ENCODE data around the gene OR2T35.
"Not testable (repeated sequence)": the region's sequence is repeated elsewhere in the genome, so short reads cannot be mapped to it uniquely, and the experiment has no call there.

Gene OR2T35

DNA sequence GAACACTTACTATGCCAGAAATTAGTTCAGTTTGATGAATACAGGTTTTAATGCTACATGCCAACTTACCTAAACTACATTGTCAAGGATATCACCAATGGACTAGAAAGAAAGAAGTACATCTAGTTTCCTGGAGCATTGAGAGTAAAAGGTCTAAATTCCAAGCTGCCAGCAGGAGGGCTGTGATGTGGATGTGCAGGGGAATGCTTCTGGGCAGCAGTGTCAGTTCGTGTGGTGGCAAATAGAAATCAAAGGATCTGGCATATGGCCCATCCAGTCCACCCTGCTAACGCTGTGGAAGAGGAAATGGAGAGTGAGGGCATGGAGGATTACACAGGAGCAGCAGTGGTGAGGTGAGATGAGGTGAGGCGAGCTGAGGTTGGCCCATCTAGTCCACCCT lies at the start of gene OR2T35:
TSS of gene OR2T35 (minus strand) at position 101 of the 400 bp plus-strand sequence. CDS start 6,020 bp downstream, outside the sequence.
- DNase-seq: not testable (repeated sequence)

DNA sequence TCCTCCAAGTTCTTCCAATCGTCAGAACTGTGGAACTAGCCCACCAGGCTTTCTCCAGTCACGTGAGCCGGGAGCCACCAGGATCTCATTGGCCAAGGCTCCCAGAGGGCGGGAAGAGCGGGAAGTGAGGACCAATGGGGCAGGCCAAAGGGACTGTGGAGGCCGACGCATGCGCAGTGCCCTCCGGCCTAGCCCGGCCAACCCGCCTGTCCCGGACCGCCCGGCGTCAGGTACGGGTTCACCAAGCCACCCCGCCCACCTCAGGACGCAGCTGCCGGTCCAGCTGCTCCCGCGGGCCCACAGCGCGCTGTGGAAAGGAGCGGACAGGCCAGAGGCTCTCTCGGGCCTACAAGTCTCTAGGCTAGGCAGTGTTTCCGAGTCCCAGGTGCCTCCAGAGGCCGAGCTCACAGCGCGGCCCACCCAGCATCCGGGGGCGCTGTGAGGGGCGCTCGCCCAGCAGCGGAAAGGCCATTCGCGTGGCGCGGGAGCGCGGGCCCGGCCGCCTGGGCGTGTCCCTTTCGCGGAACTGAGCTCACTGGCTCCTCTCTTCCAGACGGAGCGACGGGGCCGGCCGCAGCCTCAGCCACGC lies 46.6 kb upstream of the OR2T35 start:
- peak; percentile 94 for DNase-seq

GRCh38 chr1:248688527-248689298 lies 43.6 kb upstream of the OR2T35 start:
- DNase-seq: no peak

DNA sequence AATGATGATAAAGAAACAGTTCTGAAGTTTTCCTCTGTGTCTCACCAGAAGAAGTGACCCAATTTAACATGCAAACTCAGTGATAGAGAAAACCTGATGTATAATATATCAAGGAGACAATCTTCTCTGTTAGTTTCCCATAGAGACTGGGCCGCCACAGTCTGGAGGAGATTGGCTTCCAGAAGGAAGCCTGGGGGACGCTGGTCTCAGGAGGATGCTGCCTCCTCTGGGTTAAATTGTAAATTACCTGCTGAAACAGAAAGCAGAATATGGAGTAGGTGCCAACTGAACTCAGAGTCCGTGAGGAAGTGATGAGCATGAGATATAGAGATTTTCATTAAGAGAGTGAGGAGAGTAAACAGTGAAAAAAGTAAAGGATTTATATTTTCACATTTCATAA lies 41.7 kb upstream of the OR2T35 start:
- no peak for DNase-seq

DNA sequence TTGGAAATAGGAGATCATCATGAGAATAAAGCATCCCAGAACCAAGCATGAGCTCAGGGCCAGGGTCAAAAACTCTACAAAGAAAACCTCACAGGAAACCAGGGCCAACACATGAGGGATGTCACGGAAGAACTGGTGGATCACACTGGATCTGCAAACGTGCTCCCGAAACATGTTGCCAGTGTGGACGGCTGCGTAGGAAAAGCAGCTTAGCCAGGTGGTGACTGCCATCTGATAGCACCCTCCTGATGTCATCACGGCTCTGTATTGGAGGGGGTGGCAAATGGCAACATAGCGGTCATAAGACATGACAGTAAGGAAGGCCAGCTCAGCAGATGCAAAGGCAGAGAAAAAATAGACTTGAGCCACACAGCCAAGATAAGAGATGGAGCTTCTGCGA lies 36.6 kb upstream of the OR2T35 start:
- no peak for DNase-seq

DNA sequence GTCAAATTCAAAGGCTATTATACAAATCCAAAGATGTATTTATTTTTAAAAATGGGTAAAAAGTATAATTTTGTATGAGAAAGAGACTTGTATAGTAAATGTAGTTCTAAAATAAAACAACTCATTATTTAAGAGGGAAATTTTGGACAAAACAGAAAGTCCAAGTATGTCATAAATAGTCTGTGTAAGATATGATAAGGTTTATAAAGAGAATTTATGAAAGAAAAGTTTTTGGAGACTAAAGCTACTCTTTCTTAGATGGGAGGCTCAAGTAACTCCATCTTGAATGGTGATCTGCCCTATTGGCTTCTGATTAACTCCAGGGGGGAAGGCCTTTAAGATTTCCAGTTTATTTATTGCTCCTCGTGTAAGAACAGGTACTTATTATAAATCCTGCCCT lies 24.9 kb upstream of the OR2T35 start:
- DNase-seq: no peak

DNA sequence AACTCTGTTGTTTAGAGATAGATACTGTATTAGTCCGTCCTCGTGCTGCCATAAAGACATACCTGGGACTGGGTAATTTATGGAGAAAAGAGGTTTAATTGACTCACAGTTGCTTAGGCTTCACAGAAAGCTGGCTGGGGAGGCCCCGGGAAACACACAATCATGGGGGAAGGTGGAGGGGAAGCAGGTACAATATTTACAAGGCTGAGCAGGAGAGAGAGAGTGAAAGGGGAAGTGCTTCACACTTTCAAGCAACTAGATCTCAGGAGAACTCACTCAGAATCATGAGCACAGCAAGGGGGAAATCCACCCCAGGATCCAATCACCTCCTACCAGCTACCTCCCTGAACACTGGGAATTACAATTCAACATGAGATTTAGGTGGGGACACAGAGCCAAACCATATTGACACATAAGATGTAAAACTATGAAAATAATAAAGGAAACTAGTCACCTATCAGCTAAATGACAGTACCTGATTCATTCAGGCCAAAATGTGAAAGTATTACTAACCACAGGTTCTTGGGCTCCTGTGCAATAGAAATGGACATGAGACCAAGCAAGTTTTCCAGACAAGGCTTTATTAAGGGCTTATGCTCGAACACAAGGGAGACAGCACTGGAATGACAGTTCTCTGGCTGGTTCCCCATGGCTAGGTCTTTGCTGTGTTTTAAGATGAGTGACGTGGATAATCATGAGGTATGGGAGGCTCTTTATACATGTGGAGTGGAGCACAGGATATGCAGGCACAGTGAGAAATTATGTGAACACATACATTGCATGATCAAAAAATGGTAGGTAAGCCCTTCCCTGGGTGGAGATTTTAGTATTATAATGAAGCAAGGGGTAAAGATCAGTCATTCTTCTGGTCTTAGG lies 18.6 kb upstream of the OR2T35 start:
- not testable (repeated sequence) for DNase-seq

DNA sequence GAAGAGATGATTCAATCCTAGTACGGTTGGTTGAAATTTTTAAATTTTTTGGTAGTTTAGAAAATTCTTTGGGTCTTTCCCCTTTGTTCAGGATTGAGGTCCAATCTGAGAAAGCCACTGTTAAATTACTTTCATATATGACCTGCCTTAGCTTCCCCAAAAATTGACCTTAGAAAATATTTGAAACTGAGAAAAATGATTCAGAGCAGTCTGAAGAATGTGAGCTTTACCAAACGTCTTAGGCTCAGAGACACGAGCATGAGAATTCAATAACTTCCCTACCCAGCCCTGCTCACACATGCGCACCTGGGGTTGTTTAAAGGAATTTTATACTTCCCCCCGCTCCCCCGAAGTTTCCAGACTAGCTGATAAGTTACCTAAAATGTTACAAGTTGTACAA lies 11.7 kb upstream of the OR2T35 start:
- DNase-seq: not testable (repeated sequence)

- DNase-seq: not testable (repeated sequence)
Observed at GRCh38 chr1:248655354-248655753, 10.3 kb upstream of the OR2T35 start, which contains the start of gene OR2T27. Gene OR2T27 (minus strand): TSS chr1:248655528. CDS start chr1:248650884, 4,644 bp downstream.

DNA sequence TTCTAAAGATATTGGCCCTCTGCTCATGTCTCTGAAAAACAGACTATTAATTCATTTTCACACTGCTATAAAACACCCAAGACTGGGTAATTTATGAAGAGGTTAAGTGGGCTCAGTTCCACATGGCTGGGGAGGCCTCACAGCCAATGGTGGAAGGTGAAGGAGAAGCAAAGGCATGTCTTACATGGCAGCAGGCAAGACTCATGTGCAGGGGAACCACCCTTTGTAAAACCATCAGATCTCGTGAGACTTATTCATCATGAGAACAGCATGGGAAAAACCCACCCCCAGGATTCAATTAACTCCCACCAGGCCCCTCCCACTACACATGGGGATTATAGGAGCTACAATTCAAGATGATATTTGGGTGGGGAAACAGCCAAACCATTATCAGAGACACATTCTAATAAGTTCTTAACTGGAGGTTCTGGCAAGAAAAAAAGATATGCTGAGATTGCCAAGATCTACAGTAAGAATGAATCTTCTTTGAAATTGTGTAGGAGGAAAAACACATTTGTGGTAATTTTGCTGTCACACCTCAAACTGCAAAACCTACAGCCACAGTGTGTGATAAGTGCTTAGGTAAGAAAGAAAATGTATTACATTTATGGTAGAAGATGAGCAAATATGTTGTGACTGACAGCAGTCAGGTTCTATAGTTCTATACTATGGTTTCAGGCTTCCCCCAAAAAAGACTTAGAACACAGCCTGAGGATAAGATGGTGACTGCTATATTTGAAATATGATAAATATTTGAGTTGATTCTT lies 3.9 kb upstream of the OR2T35 start:
- DNase-seq: not testable (repeated sequence)

- not testable (repeated sequence) for DNase-seq
Observed at GRCh38 chr1:248642971-248643651, 2.0 kb downstream of the OR2T35 start.

- not testable (repeated sequence) for DNase-seq
Observed at GRCh38 chr1:248641583-248641982, 3.5 kb downstream of the OR2T35 start.

- not testable (repeated sequence) for DNase-seq
Observed at GRCh38 chr1:248640906-248641305, 4.2 kb downstream of the OR2T35 start.

GRCh38 chr1:248639652-248640051 lies 5.4 kb downstream of the OR2T35 start:
- DNase-seq: not testable (repeated sequence)

- not testable (repeated sequence) for DNase-seq
Observed at GRCh38 chr1:248636612-248637011, 8.5 kb downstream of the OR2T35 start.

- not testable (repeated sequence) for DNase-seq
Observed at GRCh38 chr1:248634991-248635390, 10.1 kb downstream of the OR2T35 start, which contains the start of gene OR2T11. Gene OR2T11 (minus strand): TSS chr1:248635091. CDS start chr1:248627128, 7,963 bp downstream.

GRCh38 chr1:248631354-248632008 lies 13.6 kb downstream of the OR2T35 start:
- DNase-seq: no peak

- no peak for DNase-seq
Observed at GRCh38 chr1:248630551-248630950, 14.5 kb downstream of the OR2T35 start.

DNA sequence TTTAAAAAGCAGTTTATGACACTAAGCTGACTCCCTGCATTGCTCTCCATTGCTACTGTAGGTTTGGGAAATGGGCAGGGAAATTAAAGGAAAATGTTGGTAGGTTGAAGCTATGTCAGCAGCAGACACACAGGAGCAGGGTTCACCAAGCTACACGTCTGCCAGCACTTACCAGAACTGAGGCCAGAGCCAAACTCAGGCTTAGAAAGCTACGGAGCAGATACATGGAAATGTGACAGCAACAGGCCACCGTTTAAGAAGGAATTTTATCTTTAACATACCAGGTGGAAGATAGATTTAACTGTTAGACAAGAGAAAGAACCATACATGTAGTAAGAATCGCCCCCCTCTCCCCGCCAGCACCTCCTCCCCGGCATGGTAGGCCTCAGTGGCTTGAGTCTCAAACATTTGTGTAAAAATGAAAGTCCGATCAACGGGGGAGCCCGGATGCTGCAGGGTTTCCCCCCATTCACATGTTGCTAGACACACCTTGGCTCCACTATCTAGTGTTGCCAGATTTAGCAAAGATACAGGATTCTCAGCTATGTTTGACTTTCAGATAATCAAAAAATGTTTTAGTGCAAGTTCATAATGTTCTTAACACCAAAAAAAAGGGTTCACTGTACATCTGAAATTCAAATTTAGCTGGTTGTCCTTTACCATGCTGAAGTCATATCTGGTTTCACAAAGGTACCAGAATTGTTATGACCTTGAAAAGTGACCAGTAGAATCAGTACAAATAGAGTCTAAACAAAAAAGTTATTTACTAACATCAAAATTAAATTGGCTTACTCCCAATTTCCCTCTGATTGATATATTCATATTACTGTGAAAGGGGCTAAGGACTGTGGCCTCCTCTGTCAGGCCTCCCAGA lies 16.9 kb downstream of the OR2T35 start:
- no peak for DNase-seq

DNA sequence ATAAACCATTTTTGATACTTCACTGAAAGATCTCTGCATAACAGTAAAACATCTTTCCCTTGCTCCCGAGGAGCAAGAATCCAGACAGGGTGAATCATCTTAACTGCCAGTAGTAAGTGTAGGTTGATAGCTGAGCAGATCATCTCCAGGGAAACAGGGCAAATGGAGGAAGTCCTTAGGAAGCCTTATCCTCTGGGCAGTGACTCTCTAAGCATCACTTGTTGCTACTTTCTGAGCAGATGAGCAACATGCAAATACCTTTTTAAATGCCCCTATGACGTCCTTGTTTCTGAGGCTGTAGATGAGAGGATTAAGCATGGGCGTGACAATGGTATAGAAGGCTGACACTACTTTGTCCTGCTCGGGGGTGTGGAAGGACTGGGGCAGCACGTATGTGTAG lies 19.1 kb downstream of the OR2T35 start:
- no peak for DNase-seq

Measured in NCI-H2227 treated with DMSO at 0.1 percent for 48 hours (cell line).